GM12892 (cell line): Measurements from ENCODE around the gene TRAPPC2L.
"Not testable (repeated sequence)": the region's sequence is repeated elsewhere in the genome, so short reads cannot be mapped to it uniquely, and the experiment has no call there.

Experiments
- POLR2A ChIP-seq: IDR thresholded peaks from 2 replicates; pipeline ENCODE4 v1.6.1; 2011; ENCODE audit warnings: low read depth, low read length, control low read depth
- POLR2AphosphoS5 ChIP-seq: IDR thresholded peaks from 2 replicates; pipeline ENCODE4 v1.6.1; 2011; ENCODE audit warnings: low read depth, low read length, control low read depth
- TAF1 ChIP-seq: IDR thresholded peaks from 2 replicates; pipeline ENCODE4 v1.6.1; 2011; ENCODE audit warnings: low read depth, mild to moderate bottlenecking, control low read depth, low read length, borderline replicate concordance

GRCh38 chr16:88823646-88824045, 33.3 kb upstream of the TRAPPC2L start:
- not testable (repeated sequence) for TF ChIP-seq TAF1, POLR2A, POLR2AphosphoS5
